IPS-18a (cell line): Measurements from ENCODE around the gene DHRS7C.

ENCODE experiments used
- H3K27ac ChIP-seq: one replicate; pipeline ENCODE4 v1.5.1; 2013; ENCODE audit warnings: low read length
- H3K27me3 ChIP-seq: one replicate; pipeline ENCODE4 v1.6.1; 2013; ENCODE audit warnings: mild to moderate bottlenecking, low read length; ENCODE audit not compliant: control insufficient read depth, insufficient read depth
- H3K36me3 ChIP-seq: one replicate; pipeline ENCODE4 v1.6.1; 2013; ENCODE audit warnings: low read depth, low read length; ENCODE audit not compliant: control insufficient read depth
- H3K4me1 ChIP-seq: one replicate; pipeline ENCODE4 v1.6.1; 2013; ENCODE audit warnings: low read depth, low read length; ENCODE audit not compliant: control insufficient read depth
- H3K4me3 ChIP-seq: one replicate; pipeline ENCODE4 v1.5.1; 2013; ENCODE audit warnings: low read length
- H3K9ac ChIP-seq: one replicate; pipeline ENCODE4 v1.6.1; 2013; ENCODE audit warnings: mild to moderate bottlenecking, low read length, moderate library complexity
- H3K9me3 ChIP-seq: one replicate; pipeline ENCODE4 v1.6.1; 2013; ENCODE audit warnings: low read depth, low read length; ENCODE audit not compliant: control insufficient read depth

Gene DHRS7C

DNA sequence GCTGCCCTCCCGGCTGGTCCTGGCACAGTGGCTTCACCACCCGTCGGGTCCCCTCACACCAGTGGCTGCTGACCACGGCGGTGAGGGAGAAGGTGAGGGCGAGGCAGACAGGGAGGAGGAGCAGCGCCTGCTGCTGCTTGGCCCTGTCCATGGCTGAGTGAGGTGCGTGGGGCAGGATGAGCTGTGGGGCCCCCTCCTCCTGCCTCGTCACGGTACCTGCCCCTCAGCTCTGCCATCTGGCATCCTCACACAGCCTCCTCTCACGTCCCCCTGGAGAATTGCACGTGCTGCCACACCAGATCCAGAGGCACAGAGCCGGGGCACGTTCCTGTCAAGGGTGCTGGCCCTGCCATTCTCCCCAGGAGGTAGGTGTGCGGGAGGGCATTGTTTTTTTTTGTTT, 30.5 kb upstream of the DHRS7C start, which contains the start of gene GSG1L2:
TSS of gene GSG1L2 (minus strand) at position 159 of the 400 bp plus-strand sequence. CDS start at position 151, 8 bp downstream.
- Histone ChIP-seq H3K27ac (no peak within 1 kb of the TSS), H3K9me3 (no peaks in the 10 kb centered on the region), H3K4me3 (no peak within 1 kb of the TSS), H3K4me1 (no peaks in the 10 kb centered on the region), H3K9ac (no peak within 1 kb of the TSS), H3K27me3 (no peaks in the 10 kb centered on the region), H3K36me3 (no peaks in the 10 kb centered on the region)

GRCh38 chr17:9820448-9820847, 29.1 kb upstream of the DHRS7C start:
- Histone ChIP-seq H3K4me3 (no peak overlapping the region), H3K27me3 (no peaks in the 10 kb centered on the region), H3K4me1 (no peaks in the 10 kb centered on the region), H3K36me3 (no peaks in the 10 kb centered on the region), H3K9me3 (no peaks in the 10 kb centered on the region), H3K27ac (no peak overlapping the region), H3K9ac (no peak overlapping the region)

- H3K4me1 ChIP-seq: no peaks in the 10 kb centered on the region
- no peaks in the 10 kb centered on the region for H3K36me3 ChIP-seq
- no peak overlapping the region for H3K9ac ChIP-seq
- no peaks in the 10 kb centered on the region for H3K9me3 ChIP-seq
- no peaks in the 10 kb centered on the region for H3K27me3 ChIP-seq
- H3K4me3 ChIP-seq: no peak overlapping the region
- H3K27ac ChIP-seq: no peak overlapping the region
Observed at GRCh38 chr17:9818760-9819159, 27.4 kb upstream of the DHRS7C start.

GRCh38 chr17:9817086-9817485, 25.7 kb upstream of the DHRS7C start:
- Histone ChIP-seq H3K27ac (no peak overlapping the region), H3K9me3 (no peaks in the 10 kb centered on the region), H3K4me1 (no peaks in the 10 kb centered on the region), H3K36me3 (no peaks in the 10 kb centered on the region), H3K9ac (no peak overlapping the region), H3K4me3 (no peak overlapping the region), H3K27me3 (no peaks in the 10 kb centered on the region)

GRCh38 chr17:9816472-9816871, 25.1 kb upstream of the DHRS7C start:
- no peaks in the 10 kb centered on the region for H3K4me1 ChIP-seq
- H3K36me3 ChIP-seq: no peaks in the 10 kb centered on the region
- H3K4me3 ChIP-seq: no peak overlapping the region
- no peak overlapping the region for H3K27ac ChIP-seq
- H3K27me3 ChIP-seq: no peaks in the 10 kb centered on the region
- H3K9me3 ChIP-seq: no peaks in the 10 kb centered on the region
- H3K9ac ChIP-seq: no peak overlapping the region

GRCh38 chr17:9814337-9814945, 23.0 kb upstream of the DHRS7C start:
- Histone ChIP-seq H3K9ac (no peak overlapping the region), H3K4me1 (no peaks in the 10 kb centered on the region), H3K9me3 (no peaks in the 10 kb centered on the region), H3K4me3 (no peak overlapping the region), H3K36me3 (no peaks in the 10 kb centered on the region), H3K27me3 (no peaks in the 10 kb centered on the region), H3K27ac (no peak overlapping the region)

- H3K27me3 ChIP-seq: no peaks in the 10 kb centered on the region
- H3K4me3 ChIP-seq: no peak overlapping the region
- H3K27ac ChIP-seq: no peak overlapping the region
- H3K9me3 ChIP-seq: no peaks in the 10 kb centered on the region
- H3K4me1 ChIP-seq: no peaks in the 10 kb centered on the region
- no peaks in the 10 kb centered on the region for H3K36me3 ChIP-seq
- H3K9ac ChIP-seq: no peak overlapping the region
Observed at GRCh38 chr17:9813166-9813565, 21.8 kb upstream of the DHRS7C start.

DNA sequence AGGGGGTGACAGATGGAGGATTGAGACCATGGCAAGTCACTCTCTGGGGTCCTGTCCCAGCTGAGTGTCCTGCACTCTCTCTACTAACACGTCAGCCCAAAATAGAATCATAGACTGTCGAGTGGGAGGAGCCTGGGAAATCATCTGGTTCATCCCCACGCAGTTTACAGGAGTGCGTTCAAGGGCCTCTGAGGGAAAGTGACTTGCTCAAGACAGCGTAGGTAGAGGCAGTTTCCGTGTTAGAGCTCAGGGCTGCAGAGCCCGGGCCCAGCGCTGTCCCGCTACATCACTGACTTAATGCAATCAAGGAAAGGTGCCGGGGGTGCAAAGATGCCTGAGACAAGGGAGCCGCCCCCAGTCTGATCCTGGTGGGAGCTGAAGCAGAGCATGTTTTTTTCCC, 20.1 kb upstream of the DHRS7C start:
- Histone ChIP-seq H3K27ac (no peak overlapping the region), H3K4me1 (no peaks in the 10 kb centered on the region), H3K4me3 (no peak overlapping the region), H3K36me3 (no peaks in the 10 kb centered on the region), H3K9ac (no peak overlapping the region), H3K27me3 (no peaks in the 10 kb centered on the region), H3K9me3 (no peaks in the 10 kb centered on the region)

GRCh38 chr17:9811086-9811485, 19.7 kb upstream of the DHRS7C start:
- Histone ChIP-seq H3K36me3 (no peaks in the 10 kb centered on the region), H3K27me3 (no peaks in the 10 kb centered on the region), H3K9me3 (no peaks in the 10 kb centered on the region), H3K9ac (no peak overlapping the region), H3K27ac (no peak overlapping the region), H3K4me3 (no peak overlapping the region), H3K4me1 (no peaks in the 10 kb centered on the region)

DNA sequence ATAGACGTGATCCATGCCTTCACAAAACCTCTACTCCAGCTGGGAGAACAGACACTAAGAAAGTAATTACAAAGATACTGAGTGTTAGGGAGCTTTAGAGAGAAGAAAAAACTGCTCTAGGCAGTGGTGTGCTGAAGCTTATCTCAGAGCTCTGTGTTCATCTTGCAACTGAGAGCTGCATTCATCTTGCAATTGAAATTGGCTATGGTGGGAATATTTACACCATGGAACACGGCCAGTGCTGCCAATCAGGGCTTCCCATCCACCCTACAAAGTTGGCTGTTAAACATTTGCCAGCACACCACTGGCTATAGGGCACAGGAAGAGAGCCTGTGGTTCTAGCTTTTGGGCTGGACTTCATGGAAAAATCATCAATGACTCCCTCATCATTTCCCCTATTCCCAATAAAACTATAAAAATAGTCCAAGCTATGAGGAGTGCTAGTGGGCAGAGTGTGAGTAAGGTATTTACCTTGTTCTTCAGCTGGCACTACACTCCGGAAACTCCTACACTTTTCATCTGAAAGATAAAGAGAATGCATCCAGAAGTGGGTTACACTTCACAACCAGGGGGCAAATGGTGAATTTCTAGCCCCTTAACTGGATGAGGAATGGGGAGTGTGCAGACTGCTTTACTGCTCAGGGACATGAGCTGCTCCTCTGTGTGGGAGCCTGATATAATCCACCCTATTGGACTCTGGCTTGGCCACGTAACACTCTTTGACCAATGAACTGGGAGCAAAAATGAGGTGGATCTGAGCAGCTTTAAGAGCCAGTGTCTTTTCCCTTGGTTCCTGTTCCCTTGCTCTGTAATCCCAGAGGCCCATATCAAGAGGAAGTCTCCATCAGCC, 18.9 kb upstream of the DHRS7C start:
- H3K9ac ChIP-seq: no peak overlapping the region
- H3K9me3 ChIP-seq: no peaks in the 10 kb centered on the region
- no peak overlapping the region for H3K27ac ChIP-seq

GRCh38 chr17:9809409-9809808, 18.0 kb upstream of the DHRS7C start:
- Histone ChIP-seq H3K27ac (no peak overlapping the region), H3K9ac (no peak overlapping the region)

More for the DNA sequence above, 18.9 kb upstream of the DHRS7C start:
- Histone ChIP-seq H3K4me1 (no peaks in the 10 kb centered on the region), H3K36me3 (no peaks in the 10 kb centered on the region), H3K27me3 (no peaks in the 10 kb centered on the region), H3K4me3 (no peak overlapping the region)

DNA sequence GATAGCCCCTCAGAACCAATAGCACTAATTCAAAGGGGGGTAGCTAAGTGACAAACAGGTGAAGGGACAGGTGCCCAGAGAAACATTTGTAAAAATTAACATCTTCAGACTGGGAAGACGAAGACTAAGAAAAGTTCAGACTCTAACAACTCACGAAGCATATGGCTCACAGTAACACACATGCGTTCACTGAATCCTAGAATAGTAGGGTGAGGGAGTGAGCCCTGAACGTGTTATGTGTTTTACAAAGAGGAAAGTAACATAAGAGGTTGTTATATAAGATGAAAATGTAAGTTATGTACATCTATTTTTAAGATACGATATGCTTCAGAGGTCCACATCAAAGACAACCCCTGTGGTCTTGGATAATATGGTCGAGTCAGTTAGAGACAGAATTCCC, 15.3 kb upstream of the DHRS7C start:
- Histone ChIP-seq H3K36me3 (no peaks in the 10 kb centered on the region), H3K4me1 (no peaks in the 10 kb centered on the region)

More at GRCh38 chr17:9809409-9809808, 18.0 kb upstream of the DHRS7C start:
- H3K36me3 ChIP-seq: no peaks in the 10 kb centered on the region
- no peak overlapping the region for H3K4me3 ChIP-seq
- no peaks in the 10 kb centered on the region for H3K27me3 ChIP-seq
- H3K9me3 ChIP-seq: no peaks in the 10 kb centered on the region
- no peaks in the 10 kb centered on the region for H3K4me1 ChIP-seq

More for the DNA sequence above, 15.3 kb upstream of the DHRS7C start:
- no peaks in the 10 kb centered on the region for H3K27me3 ChIP-seq
- H3K4me3 ChIP-seq: no peak overlapping the region
- H3K9me3 ChIP-seq: no peaks in the 10 kb centered on the region
- no peak overlapping the region for H3K27ac ChIP-seq
- H3K9ac ChIP-seq: no peak overlapping the region
